CD4-positive, alpha-beta T cell (primary cell): ENCODE measurements around the gene CNKSR3. TPM values are rescaled to one million over a fixed set of nuclear protein-coding genes. Genes with fewer than 3 reads are reported as not detected.

ENCODE experiments used
- ATAC-seq: fragments of 200-7000 bp; cut with Tn5 transposase; one replicate; pipeline ENCODE4 v1.10.0; 2022; ENCODE audit warnings: mild to moderate bottlenecking; ENCODE audit not compliant: poor library complexity
- CTCF ChIA-PET: fragments of 350-600 bp; sonication (Branson Sonifier 250); formaldehyde crosslinking; loops from one replicate; lab custom pipeline; 2021; ENCODE audit warnings: antibody characterized with exemption, inconsistent platforms; lab: Charles Lee
- POLR2A ChIA-PET: fragments of 350-600 bp; sonication (Branson Sonifier 250); formaldehyde crosslinking; loops from one replicate; lab custom pipeline; 2021; ENCODE audit warnings: antibody characterized with exemption, inconsistent platforms; lab: Charles Lee
- DNase-seq, 14 experiments: peaks; one replicate each; pipeline ENCODE4 v3.0.0-alpha.2; 2013 to 2020; ENCODE audit warnings: mixed read lengths in 2 of 14
- H3K27ac ChIP-seq, 2 donors: one replicate each; pipeline versions ENCODE4 v1.5.1 to v1.7.0; 2013; ENCODE audit warnings: low read length in 2 of 2, low read depth in 1 of 2, mild to moderate bottlenecking in 1 of 2
- H3K27me3 ChIP-seq, 2 experiments: 1 replicate in 1 of 2; 2 replicates in 1 of 2; pipeline versions ENCODE4 v1.6.1 to v1.7.0; 2013; ENCODE audit warnings: low read length in 2 of 2, control low read depth in 1 of 2, mild to moderate bottlenecking in 1 of 2, moderate library complexity in 1 of 2; ENCODE audit not compliant: insufficient read depth in 2 of 2, control insufficient read depth in 1 of 2
- H3K36me3 ChIP-seq: one replicate; pipeline ENCODE4 v1.6.1; 2013; ENCODE audit warnings: low read length, control low read depth; ENCODE audit not compliant: insufficient read depth
- H3K4me1 ChIP-seq: one replicate; pipeline ENCODE4 v1.6.1; 2013; ENCODE audit warnings: low read length, control low read depth; ENCODE audit not compliant: insufficient read depth
- H3K4me3 ChIP-seq: one replicate; pipeline ENCODE4 v1.5.1; 2013; ENCODE audit warnings: mild to moderate bottlenecking, low read length, moderate library complexity
- H3K9me3 ChIP-seq, 2 experiments: 1 replicate in 1 of 2; 2 replicates in 1 of 2; pipeline versions ENCODE4 v1.6.1 to v1.7.0; 2013; ENCODE audit warnings: low read length in 2 of 2, mild to moderate bottlenecking in 2 of 2, control low read depth in 1 of 2, moderate library complexity in 1 of 2; ENCODE audit not compliant: control insufficient read depth in 1 of 2, insufficient read depth in 1 of 2
- H3K27ac Mint-ChIP-seq: one replicate; pipeline ENCODE4 v1.8.0; 2020; ENCODE audit warnings: mixed read lengths
- H3K27me3 Mint-ChIP-seq: one replicate; pipeline ENCODE4 v1.8.0; 2021; ENCODE audit warnings: mixed read lengths
- H3K36me3 Mint-ChIP-seq: one replicate; pipeline ENCODE4 v1.8.0; 2021; ENCODE audit warnings: low read depth, mixed read lengths
- H3K4me1 Mint-ChIP-seq: one replicate; pipeline ENCODE4 v1.8.0; 2021; ENCODE audit warnings: low read depth, mixed read lengths
- H3K4me3 Mint-ChIP-seq: one replicate; pipeline ENCODE4 v1.8.0; 2020; ENCODE audit warnings: mild to moderate bottlenecking, mixed read lengths
- H3K9me3 Mint-ChIP-seq: one replicate; pipeline ENCODE4 v1.8.0; 2020; ENCODE audit warnings: mixed read lengths
- intact Hi-C, 2 experiments: fragments of 100-400 bp; cut with DNase I in 1 of 2; cut with micrococcal nuclease in 1 of 2; formaldehyde crosslinking; loops; one replicate each; pipeline versions ENCODE4 v1.15.1 to v1.9.0; 2023 to 2025; cut with DNase I, micrococcal nuclease
- total RNA-seq, 174 experiments: library from RNA in 2 of 174; stranded (reverse) in 2 of 174; gene quantifications; one replicate each; pipeline ENCODE4 v1.2.3 and lab custom pipeline; 2021 to 2026
- TF ChIP-seq, protein P1 (sequence below): fragments of 200-600 bp; IDR thresholded peaks from one replicate; pipeline ENCODE4 v1.8.0; 2022; ENCODE audit warnings: antibody characterized with exemption, mild to moderate bottlenecking

CNKSR3 gene
- total RNA-seq, 2 experiments from 2014 or later: 0.14 TPM; not detected in 1

DNA sequence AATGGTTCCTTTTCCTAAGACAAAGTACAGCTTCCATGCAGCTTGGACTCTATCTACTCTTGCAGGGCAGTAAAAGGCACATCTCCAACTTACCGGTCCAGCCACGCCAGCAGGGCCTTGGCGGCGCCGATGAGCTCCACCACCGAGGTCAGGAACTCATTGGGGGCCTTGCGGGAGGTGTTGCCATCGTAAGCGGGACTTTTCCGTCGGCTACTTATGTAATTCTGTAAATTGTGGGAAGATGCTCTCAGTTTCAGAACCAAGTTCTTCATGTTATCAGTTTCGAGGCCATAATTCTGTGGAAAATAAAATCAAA is 68.5 kb downstream of the CNKSR3 start:
- H3K27me3 Mint-ChIP-seq: peaks cover 4% of the 10 kb centered on the region
- intact Hi-C loops: no loop called here
- ATAC-seq: no peak
- H3K4me3 Mint-ChIP-seq: no peak overlapping the region
- TF ChIP-seq, protein P1, sequence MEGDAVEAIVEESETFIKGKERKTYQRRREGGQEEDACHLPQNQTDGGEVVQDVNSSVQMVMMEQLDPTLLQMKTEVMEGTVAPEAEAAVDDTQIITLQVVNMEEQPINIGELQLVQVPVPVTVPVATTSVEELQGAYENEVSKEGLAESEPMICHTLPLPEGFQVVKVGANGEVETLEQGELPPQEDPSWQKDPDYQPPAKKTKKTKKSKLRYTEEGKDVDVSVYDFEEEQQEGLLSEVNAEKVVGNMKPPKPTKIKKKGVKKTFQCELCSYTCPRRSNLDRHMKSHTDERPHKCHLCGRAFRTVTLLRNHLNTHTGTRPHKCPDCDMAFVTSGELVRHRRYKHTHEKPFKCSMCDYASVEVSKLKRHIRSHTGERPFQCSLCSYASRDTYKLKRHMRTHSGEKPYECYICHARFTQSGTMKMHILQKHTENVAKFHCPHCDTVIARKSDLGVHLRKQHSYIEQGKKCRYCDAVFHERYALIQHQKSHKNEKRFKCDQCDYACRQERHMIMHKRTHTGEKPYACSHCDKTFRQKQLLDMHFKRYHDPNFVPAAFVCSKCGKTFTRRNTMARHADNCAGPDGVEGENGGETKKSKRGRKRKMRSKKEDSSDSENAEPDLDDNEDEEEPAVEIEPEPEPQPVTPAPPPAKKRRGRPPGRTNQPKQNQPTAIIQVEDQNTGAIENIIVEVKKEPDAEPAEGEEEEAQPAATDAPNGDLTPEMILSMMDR: no peak
- no peaks in the 10 kb centered on the region for H3K4me1 Mint-ChIP-seq
- no peaks in the 10 kb centered on the region for H3K4me1 ChIP-seq
- no peak overlapping the region for H3K27ac Mint-ChIP-seq
- H3K9me3 Mint-ChIP-seq: no peaks in the 10 kb centered on the region
- H3K36me3 ChIP-seq: no peaks in the 10 kb centered on the region
- H3K27ac ChIP-seq: no peak overlapping the region
- H3K36me3 Mint-ChIP-seq: no peaks in the 10 kb centered on the region
- ChIA-PET POLR2A (no interaction called here), CTCF (no interaction called here)
- DNase-seq: no peak
- H3K9me3 ChIP-seq: no peaks in the 10 kb centered on the region
- peaks cover 2 to 7% of the 10 kb centered on the region in 2 experiments for H3K27me3 ChIP-seq
- no peak overlapping the region for H3K4me3 ChIP-seq

DNA sequence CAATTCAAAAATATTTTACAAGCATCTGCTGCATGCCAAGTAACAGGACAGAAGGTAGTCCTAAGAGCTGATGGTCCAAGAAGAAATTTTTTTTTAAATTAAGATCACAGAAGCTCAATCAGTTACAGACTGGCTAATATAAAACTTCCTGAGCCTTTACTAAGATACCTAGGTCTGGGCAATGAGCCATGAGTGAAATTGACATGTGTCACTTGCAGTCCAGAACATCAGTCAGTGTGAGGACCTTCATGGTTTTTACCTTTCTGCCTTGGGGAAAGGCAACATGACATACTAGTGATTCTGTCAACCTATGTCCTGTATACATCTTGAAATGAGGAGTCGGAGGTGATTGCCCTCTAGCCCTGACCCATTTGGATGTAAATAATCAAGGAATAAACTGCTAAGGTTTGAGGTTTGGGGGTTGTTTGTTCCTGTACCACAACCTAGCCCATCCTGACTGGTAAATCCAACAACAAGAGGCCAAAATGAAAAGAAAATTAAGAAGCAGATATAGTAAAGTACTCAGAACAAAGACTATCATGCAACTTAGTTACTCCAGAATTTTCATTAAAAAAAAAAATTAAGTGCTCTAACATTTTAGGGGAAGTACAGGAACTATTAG is 70.0 kb downstream of the CNKSR3 start:
- H3K27me3 ChIP-seq: peaks cover 2 to 7% of the 10 kb centered on the region in 2 experiments
- no peak overlapping the region for H3K4me3 ChIP-seq
- no peaks in the 10 kb centered on the region for H3K36me3 Mint-ChIP-seq
- H3K4me1 ChIP-seq: no peaks in the 10 kb centered on the region
- intact Hi-C loops: no loop called here
- no peak for ATAC-seq
- H3K4me1 Mint-ChIP-seq: no peaks in the 10 kb centered on the region
- H3K27me3 Mint-ChIP-seq: peaks cover 4% of the 10 kb centered on the region
- DNase-seq: no peak
- TF ChIP-seq, protein P1: no peak
- POLR2A ChIA-PET: no interaction called here
- no peak overlapping the region for H3K27ac ChIP-seq
- no peak overlapping the region for H3K27ac Mint-ChIP-seq
- H3K36me3 ChIP-seq: no peaks in the 10 kb centered on the region
- CTCF ChIA-PET: interaction anchor here (0.7 kb wide), 1 partner anchor 554 kb away, joined by 3 read pairs; no protein-coding TSS in a partner anchor
- no peaks in the 10 kb centered on the region for H3K9me3 Mint-ChIP-seq
- H3K9me3 ChIP-seq: peaks cover 0 to 2% of the 10 kb centered on the region in 2 experiments
- H3K4me3 Mint-ChIP-seq: no peak overlapping the region

DNA sequence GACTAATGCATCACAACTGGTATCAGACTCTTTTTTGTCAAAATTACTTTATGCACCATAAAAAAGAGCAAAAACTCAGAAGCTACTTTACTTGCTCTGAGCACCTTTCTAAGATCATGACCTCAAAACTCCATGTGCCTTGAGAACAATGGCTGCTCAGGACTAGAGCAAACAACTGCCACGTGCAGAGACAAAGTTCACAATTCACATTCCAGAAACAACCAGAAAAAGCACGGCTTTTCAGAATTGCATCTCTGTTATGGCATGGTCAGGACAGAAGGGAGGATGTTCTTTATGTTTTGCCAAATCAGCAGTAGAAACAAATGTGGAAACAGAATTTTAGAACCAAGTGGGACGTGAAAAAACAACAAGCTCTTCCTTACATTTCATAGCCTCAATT is 70.5 kb downstream of the CNKSR3 start:
- H3K27me3 ChIP-seq: peaks cover 2 to 7% of the 10 kb centered on the region in 2 experiments
- Mint-ChIP-seq H3K27me3 (peaks cover 4% of the 10 kb centered on the region), H3K9me3 (no peaks in the 10 kb centered on the region), H3K4me3 (no peak overlapping the region), H3K27ac (no peak overlapping the region), H3K36me3 (no peaks in the 10 kb centered on the region), H3K4me1 (no peaks in the 10 kb centered on the region)
- no peaks in the 10 kb centered on the region for H3K36me3 ChIP-seq
- no peaks in the 10 kb centered on the region for H3K4me1 ChIP-seq
- TF ChIP-seq, protein P1: no peak
- no peak overlapping the region for H3K27ac ChIP-seq
- intact Hi-C loops: no loop called here
- H3K4me3 ChIP-seq: no peak overlapping the region
- DNase-seq (no peak), ATAC-seq (no peak)
- peaks cover 0 to 5% of the 10 kb centered on the region in 2 experiments for H3K9me3 ChIP-seq
- ChIA-PET POLR2A (no interaction called here), CTCF (no interaction called here)
